Stimulated activated CD4-positive, alpha-beta T cell treated with anti-CD3 and anti-CD28 coated beads, Interleukin-1b, Interleukin-23, amount 100 ng/mL, for 24 hours (primary cell): ENCODE results near the gene GFM1.
A peak's percentile ranks its signal among the peaks of the same experiment; 100 is the strongest.

Experiments
- DNase-seq, 4 experiments: peaks; one replicate each; pipeline ENCODE4 v3.0.0-alpha.2; 2020; ENCODE audit warnings: low read depth in 4 of 4, low spot score in 1 of 4

Gene GFM1

DNA sequence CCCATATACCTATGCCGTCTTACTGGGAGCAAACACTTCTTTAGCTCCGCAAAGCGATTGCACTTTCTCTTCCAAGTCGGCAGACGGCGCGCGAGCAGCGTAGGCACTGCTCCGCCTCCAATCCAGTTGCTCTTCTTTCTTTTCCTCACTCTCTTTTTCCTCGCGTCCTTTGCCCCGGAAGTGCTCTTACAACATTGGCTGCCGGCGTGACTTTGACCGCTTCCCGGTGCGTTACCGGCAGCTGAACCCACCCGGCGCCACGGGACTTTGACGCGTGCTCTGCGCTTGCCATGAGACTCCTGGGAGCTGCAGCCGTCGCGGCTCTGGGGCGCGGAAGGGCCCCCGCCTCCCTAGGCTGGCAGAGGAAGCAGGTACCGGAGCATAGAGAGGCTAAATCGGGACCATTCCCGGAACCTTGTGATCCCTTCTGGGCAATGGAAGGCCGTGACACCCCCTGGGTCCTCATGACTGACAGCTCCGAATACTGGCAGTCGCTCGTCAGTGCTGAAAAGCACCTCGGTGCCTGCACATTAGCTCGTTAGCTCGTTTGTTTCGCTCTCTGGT lies at the start of gene GFM1:
GFM1 (plus strand) TSS at position 183 of the 564 bp plus-strand sequence; CDS start at position 291, 108 bp downstream.
- peak; percentile 71 to 79 (median 76) for DNase-seq

DNA sequence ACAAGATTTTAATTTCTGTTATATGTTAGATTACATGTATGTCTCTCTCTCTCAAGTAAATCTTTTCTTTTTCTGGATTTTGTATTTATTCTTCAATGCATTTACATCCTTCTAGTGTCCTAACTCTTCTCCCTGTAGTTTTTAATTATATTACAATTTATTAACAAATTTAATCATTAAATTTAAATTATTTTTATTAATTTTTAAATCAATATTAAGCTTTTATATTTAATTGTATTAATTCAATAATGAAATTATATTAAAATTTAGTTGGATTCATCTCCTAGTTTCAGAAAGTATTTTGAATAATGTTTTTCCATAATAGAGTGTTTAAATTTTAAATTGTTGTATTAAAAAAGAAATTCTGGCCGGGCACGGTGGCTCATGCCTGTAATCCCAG lies 43.5 kb upstream of the GFM1 start:
- DNase-seq: no peak

DNA sequence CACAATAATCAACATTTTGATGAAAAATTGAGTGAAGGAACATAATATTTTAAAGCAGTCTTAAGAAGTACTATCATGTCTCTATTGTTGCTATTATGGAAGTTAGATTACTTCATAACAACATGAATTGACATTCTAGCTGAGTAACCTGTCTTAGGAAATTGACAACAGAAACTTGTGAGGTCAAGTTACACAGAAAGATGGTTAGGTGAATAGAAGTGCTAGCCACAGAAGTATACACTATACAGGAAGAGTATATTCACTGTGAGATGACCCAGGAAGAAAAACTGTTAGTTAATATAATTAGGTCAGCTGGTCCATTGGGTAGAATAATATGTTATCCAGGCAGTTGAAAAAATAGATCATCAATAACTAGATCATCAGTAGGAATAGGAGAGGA lies 42.1 kb upstream of the GFM1 start:
- no peak for DNase-seq

DNA sequence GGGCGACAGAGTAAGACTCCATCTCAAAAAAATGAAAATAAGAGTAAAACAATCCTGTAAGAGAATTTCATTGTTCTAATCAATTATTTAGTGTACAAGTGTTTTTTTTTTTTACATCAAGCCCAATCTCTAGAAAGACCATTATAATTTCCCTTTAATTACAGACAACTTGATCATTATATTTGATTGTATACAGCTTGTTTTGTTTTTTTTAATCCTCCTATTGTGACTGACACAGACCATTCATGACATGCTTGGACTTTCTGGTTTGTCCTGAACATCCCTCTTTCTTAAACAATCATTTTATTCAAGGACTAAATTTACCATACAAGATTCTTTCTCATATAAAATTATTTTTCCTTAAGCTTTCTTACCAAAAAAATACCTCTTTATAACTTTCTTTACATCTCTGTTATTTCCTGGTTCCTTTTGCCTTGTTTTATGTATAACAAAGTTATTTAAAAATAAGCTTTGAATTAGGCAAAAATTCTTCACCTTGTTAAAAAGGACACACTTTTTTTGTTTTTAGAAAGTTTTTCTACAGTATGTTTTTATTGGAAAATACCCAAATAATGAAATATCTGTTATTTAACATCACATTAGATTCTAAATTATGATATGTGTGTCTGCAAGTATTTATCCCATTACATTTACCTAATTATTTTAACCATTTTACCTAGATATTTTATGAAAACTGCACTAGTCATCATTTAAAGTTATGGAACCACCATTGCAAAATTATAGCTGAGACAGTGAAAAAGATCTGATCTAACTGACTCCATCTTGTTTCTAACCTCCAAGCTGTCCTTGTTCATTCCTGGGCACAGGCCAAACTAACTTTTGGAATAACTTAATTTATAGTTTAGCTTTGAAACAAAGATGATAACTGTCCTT lies 26.1 kb upstream of the GFM1 start:
- DNase-seq: no peak

DNA sequence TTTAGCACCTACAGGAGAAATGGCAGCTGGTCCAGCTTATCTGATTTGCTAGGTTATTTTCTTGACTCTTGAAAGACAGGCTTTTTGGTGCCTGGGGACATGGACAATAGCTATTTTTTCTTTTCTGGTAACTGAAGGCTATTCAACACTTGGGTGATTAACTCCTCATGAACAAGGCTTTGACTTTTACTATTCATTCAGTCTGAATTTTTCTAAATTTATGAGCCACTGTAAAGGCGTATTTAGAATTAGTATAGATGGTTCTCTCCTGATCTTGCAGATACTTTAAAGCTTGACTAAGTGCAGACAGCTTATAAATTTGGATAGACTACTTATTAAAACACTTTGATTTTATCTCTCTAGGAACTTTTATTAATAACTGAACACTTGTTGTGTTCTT lies 18.4 kb upstream of the GFM1 start:
- DNase-seq: no peak

DNA sequence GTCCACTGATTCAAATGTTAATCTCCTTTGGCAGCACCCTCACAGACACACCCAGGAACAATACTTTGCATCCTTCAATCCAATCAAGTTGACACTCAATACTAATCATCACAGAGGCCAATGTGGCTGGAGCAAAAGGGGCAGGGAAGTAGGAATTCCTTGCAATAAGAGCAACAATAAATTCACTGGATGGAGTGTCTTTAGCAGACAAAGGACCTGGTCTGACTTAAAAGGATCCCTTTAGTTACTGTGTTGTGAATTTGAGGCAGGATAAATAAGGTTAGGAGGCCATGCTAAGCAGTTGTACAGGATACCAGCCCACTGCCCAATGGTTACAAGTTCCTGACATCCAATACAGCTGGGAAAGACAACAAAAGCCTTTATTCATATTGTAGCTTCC lies 12.3 kb upstream of the GFM1 start:
- DNase-seq: no peak

DNA sequence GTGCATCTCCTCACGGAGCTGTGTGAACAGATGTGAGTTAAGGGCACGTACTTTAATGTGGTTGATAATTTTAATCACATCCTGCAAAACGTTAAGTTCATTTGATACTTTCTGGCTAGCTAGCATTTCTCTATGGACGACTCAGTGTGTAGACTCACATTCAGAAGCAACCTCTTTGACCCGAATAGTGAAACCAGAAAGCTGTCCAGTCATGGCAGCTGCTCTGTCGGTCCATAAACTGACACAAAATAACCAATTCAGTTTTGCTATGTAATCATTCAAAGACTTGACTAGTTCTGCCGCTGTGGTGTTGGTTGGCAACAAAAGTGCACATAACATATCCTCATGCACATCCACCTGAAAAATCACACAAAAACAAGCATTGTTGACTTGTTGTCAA lies 3.7 kb upstream of the GFM1 start:
- no peak for DNase-seq

DNA sequence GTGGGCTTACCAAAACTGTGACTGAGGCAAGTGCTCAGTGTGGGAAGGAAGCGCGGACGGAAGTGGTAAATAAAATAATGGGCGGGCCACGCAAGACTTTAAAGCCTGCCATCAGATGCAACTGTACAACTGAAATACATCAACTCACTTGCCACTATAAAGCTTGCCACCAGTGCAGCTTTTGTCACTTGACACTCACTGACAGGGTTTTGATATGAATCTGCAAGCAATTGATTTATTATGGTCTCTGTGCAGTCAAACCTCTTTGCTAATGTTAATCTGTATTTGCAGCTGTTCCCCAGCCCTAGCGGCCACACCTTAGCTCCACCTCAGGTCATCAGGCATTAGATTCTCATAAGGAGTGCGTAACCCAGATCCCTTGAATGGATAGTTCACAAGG lies 2.3 kb upstream of the GFM1 start:
- no peak for DNase-seq

DNA sequence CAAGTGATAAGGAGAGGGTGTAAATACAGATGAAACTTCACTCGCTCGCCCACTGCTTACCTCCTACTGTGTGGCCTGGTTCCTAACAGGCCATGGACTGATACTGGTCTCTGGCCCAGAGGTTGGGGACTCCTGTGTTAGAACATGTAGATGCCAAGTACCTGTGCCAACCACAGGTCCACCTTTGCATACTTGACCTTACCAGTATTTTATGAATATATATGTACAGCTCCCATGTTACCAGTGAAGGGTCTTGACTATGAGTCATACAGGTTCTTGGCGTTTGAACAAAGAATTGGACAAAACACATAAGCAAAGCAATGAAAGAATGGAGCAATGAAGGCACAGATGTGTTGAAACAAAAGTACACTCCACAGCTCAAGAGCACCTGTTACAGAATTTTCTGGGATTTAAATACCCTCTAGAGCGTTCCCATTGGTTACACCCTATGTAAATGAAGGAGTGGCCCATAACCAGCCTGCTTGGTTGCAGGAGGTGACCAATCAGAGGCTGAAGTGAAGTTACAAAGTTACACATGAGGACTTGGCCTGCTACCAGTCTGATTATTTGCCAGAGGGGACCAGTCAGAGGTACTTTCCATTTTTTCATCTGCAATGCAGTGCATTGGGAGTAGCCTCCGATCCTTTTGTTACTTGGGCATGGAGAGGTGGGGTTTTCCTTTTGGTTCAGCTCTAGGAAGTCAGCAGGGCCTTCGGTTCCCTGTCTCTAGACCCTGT lies 1.7 kb upstream of the GFM1 start:
- DNase-seq: no peak

DNA sequence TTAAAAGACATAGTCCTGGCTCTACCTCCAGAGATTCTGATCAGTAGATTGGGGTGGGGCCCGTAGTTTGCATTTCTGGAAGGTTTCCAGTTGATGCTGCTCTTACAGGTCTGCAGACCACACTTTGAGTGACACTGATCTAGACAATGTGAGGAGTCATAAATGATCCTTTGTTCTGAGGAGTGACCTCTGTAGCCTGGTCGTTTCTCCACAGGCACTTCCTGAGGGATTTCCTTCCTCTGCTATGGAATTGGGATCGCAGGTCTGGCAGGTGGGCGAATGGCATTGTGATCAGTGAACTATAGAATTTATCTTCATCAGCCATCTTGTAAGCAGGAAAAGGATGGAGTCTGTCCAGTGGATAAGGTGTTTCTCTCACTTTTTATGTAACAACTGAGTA lies 5.5 kb downstream of the GFM1 start:
- no peak for DNase-seq

DNA sequence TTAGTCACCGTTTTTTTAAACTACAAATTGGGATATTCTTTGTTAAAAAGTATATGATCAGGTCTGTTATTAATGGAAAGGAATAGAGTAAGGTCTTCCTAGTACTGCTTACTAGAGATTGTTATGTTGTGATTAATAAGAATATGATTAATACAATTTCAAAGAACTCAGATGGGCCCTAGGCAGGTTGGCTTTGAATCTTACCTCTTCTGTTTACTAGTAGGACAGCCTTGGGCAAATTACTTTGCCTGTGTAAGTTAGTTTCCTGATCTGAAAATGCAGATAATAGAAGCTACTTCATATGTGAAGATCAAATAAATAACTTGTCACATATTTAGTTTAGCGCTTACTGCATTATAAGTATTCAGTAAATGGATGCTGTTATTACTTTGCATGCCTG lies 6.9 kb downstream of the GFM1 start:
- no peak for DNase-seq

DNA sequence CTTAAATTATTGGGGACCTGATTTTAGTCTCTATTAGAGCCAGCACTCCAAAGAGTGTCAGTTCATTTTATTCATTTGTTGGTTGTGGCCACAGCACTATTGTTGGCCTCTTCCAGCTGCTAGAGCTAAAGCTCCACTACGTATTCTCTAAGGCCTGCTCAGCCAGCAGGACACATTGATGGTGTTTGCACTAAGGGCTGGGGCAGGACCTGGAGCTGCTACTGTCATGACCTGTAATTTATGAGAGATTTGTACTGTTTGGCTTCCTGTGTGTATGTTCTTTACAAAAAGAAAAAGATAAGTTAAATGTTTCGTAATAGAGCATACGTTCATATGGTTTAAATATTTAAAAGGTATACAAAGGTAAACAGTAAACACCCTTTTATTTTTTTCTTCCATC lies 8.1 kb downstream of the GFM1 start:
- no peak for DNase-seq

DNA sequence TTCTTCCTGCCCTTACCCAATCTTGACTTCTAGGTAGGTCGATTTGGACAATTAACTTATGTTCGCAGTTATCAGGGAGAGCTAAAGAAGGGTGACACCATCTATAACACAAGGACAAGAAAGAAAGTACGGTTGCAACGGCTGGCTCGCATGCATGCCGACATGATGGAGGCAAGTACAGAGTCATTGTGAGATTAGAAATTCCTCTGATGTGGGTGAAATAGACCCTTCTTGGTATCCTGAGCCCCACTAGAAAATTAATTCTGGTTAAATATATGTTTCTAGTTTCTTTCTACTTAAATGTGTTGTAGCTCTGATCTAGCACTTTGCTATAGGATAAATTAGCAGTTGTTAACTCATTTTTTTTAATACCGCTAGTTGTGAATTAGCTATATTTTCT lies 14.6 kb downstream of the GFM1 start:
- no peak for DNase-seq

DNA sequence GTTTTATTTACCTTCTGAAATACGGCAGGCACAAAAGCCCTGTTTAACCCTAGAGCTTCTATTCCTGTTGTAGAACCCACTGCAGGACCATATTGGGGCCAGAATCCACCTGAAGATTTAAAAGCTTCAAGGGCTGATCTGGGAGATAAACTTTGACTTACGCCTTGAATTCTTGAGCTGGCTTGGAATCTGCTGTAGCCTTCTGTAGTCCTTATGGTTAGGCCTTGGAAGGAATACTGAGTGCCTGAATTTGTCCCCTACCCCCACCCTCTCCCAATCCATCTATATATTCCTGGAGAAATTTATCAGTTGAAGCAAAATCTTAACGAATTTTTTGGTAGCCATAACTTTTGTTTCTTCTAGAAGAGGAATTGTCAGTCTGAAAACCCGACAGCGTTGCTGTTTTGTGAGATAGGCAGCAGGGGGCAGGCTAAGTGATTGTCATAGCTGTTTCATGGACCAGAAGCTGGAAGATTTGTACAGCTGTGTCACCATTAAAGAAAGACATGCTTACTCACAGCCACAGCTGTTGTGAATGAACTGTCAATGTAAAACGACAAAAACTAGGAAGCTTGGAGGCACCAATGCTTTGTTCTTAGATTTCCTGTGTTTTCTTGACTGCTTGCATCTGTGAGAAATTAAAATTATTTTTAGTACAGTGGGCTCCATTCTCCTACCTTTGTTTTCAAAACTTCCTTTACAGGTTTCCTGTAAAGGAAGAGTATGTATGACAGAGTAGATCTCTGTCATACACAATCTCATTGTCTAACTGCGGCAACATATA lies 15.3 kb downstream of the GFM1 start:
- DNase-seq: no peak

DNA sequence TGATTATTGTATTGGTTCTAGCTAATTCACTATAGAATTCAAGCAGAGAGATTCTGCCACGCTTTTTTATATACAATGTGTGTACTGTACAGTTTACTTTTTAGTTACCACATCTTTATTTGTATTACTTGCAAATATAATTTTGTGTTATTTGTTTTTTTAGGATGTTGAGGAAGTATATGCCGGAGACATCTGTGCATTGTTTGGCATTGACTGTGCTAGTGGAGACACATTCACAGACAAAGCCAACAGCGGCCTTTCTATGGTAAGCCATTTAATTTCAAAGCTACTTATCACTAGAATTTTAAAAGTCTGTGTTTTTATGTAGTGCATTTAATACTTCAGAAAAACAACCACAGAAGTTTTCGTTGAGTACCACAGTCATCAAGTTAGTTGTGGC lies 16.4 kb downstream of the GFM1 start:
- no peak for DNase-seq

DNA sequence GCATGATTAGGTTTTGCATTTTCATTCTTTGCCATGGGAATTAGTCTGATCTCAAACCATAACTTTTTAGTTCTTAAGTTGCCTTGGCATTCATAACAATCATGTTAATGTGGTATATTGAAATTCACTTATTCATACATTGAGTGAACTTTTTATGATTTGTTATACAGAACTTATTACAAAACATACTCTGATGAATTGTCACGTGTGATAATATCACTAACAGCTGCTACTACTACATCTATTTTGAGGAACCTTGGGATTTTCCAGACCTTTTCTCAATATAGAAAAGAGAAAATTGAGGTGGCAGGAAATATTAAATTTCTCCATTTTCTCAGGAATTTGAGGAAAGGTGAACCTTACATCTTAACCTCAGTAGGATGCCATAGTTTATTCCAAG lies 18.9 kb downstream of the GFM1 start:
- DNase-seq: no peak

DNA sequence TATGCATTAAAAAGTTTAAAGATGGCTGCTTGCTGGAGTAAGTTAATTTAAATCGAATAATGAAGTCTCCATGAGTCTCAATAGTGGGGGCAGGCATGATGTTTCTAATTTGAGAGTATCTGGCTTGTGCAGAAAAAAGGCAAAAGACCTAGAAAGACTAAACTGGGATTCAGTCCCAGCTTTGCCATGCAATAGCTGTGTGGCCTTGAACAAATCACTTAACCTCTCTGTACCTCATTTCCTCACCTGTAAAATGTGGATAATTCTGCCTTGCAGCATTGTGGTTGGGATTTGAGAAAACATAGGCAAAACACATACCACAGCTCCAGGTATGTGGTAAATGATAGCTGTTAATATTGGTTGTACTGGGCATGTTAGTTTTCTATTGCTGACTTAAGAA lies 19.5 kb downstream of the GFM1 start:
- no peak for DNase-seq

DNA sequence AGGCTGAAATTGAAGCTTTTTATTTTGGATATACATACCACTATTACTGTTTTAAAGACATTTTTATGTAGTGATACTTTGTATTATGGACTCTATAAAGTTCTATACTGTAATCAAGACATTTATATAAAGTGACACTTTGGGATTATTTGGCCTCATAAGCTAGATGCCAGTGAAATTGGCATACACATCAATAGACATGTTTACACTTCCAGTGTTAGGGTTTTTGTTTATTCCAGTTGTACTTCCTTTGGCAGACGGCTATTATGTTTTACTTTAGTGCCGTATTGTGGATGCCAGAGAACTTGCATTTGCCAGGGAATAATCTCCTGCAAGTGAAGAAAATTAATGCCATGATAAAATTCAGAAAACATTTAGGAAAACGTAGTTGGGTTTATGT lies 22.1 kb downstream of the GFM1 start:
- DNase-seq: no peak

DNA sequence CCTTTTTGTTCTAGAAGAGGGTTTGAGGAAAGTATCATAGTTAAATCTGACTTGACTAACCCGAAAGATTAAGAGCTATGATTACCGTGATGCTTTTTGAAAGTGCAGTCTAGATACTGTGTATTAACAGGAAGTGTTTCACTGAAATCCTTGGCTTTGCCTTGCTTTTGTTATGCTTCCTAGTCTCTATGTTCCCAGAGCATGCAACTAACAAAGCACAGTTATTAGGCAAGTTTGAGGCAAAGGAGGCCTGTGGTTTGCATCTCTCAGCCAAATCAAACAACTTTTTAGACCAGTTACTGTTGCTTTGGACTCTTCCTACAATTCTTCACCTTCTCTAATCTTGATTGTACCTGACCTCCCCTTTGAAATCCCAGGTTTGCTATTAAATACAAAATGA lies 24.2 kb downstream of the GFM1 start:
- DNase-seq: no peak

DNA sequence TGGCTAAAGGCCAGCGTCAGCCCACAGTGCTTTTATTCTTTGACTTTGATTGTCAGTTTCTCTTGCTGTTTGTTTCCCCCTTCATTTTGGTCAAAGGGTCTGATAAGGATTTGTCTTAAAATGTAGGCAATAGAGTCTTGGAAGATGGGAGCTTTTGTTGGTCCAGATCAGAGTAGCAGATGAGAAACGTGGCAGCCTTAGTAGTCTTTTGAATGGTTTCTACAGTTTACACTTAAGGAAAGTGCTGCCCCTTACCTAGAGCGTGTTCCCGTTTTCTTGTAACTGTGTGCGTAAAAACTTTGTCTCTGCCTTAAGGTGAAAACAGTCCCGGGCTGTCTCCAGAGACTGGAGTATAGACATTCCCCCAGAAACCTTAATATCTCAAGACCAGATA lies 27.5 kb downstream of the GFM1 start:
- no peak for DNase-seq
